Measurements from ENCODE around the gene MAGEA9.
"Not testable (repeated sequence)": the region's sequence is repeated elsewhere in the genome, so short reads cannot be mapped to it uniquely, and the experiment has no call there.

- not testable (repeated sequence) for TF ChIP-seq EZH2 (IDR thresholded peaks at IDR 0.05; ENCODE audit: borderline replicate concordance, insufficient read depth, low read depth, low read length, poor library complexity, severe bottlenecking); CTCF (IDR thresholded peaks at IDR 0.05)
These were observed 11.4 kb upstream of the MAGEA9 start for GRCh38 chrX:149770344-149770743.

Data from B cell (primary cell).